Endothelial cell of umbilical vein (primary cell): ENCODE results near the gene CLPX.

Source experiments
- CTCF ChIP-seq, 2 donors: IDR thresholded peaks; 1 replicate in 1 of 2; 2 replicates in 1 of 2; pipeline ENCODE4 v1.5.1; 2011; ENCODE audit warnings: low read length in 2 of 2, mild to moderate bottlenecking in 2 of 2, moderate library complexity in 2 of 2, control low read depth in 1 of 2, inconsistent platforms in 1 of 2, low read depth in 1 of 2; ENCODE audit not compliant: insufficient read depth in 1 of 2; ENCODE audit errors: extremely low read depth in 1 of 2
- EZH2 ChIP-seq: IDR thresholded peaks from 2 replicates; pipeline ENCODE4 v1.6.1; 2012; ENCODE audit warnings: borderline replicate concordance, low read depth, mild to moderate bottlenecking, moderate library complexity, low read length, inconsistent platforms; ENCODE audit not compliant: severe bottlenecking
- FOS ChIP-seq: IDR thresholded peaks from 2 replicates; pipeline ENCODE4 v1.6.1; 2011; ENCODE audit warnings: mild to moderate bottlenecking, low read length, moderate library complexity, borderline replicate concordance; ENCODE audit not compliant: insufficient read depth
- GATA2 ChIP-seq: IDR thresholded peaks from 2 replicates; pipeline ENCODE4 v1.7.0; 2011; ENCODE audit warnings: low read depth, mild to moderate bottlenecking, moderate library complexity, mixed read lengths, low read length; ENCODE audit not compliant: insufficient read length, insufficient read depth
- JUN ChIP-seq: IDR thresholded peaks from 2 replicates; pipeline ENCODE4 v1.6.1; 2011; ENCODE audit warnings: borderline replicate concordance, low read depth; ENCODE audit not compliant: insufficient read length, insufficient read depth
- MAX ChIP-seq: IDR thresholded peaks from 2 replicates; pipeline ENCODE4 v1.6.1; 2011; ENCODE audit not compliant: insufficient read depth, insufficient read length
- MYC ChIP-seq: IDR thresholded peaks from one replicate; pipeline ENCODE4 v1.6.1; 2011; ENCODE audit warnings: mild to moderate bottlenecking, low read depth, low read length
- POLR2A ChIP-seq: IDR thresholded peaks from 2 replicates; pipeline ENCODE4 v1.6.1; 2012; ENCODE audit warnings: low read depth, mild to moderate bottlenecking, control low read depth, low read length
- POLR2AphosphoS5 ChIP-seq: IDR thresholded peaks from 2 replicates; pipeline ENCODE4 v1.6.1; 2012; ENCODE audit warnings: low read depth, mild to moderate bottlenecking, control low read depth, low read length, moderate library complexity; ENCODE audit not compliant: insufficient read depth

DNA sequence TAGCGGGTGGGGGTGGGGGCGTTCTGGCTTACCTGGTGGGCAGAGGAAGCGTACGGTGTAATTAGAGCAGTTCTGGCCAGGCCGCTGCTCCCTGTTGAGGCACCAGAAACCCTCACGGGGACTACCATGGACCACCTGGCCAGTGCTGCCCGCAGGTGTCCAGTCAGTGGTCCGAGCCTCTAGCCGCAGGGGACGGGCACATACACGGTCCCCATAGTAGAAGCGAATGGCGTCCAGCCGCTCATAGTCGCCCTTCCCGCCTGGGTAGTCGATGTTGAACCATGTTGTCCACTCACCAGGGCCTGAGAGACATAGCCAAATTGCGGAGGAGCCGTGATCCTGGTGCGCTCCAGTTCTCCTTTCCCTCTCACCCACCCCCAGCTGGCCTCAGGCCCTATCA, 21.6 kb upstream of the CLPX start:
- no peak for TF ChIP-seq POLR2A
- no peak for TF ChIP-seq CTCF (IDR thresholded peaks at IDR 0.05; ENCODE audit: extremely low read depth in 1 of 2, insufficient read depth in 1 of 2, low read depth in 1 of 2, low read length in 2 of 2)
- TF ChIP-seq GATA2, result no peak
- TF ChIP-seq EZH2, result no peak
- no peak for TF ChIP-seq POLR2AphosphoS5
- no peak for TF ChIP-seq MAX
- TF ChIP-seq FOS, result no peak
- TF ChIP-seq JUN, result no peak
- no peak for TF ChIP-seq MYC
